DND-41 (cell line): ENCODE measurements around the gene JMJD1C.

Source experiments
- EZH2 ChIP-seq: IDR thresholded peaks from 3 replicates; pipeline ENCODE4 v1.6.1; 2012; ENCODE audit warnings: borderline replicate concordance, low read depth, mild to moderate bottlenecking, moderate library complexity, low read length, inconsistent platforms; ENCODE audit not compliant: severe bottlenecking
- TF ChIP-seq, protein P1 (sequence below): IDR thresholded peaks from 2 replicates; pipeline ENCODE4 v1.5.1; 2012; ENCODE audit warnings: borderline replicate concordance, low read length, moderate library complexity, mild to moderate bottlenecking; ENCODE audit not compliant: poor library complexity, severe bottlenecking; ENCODE audit errors: extremely low read depth

DNA sequence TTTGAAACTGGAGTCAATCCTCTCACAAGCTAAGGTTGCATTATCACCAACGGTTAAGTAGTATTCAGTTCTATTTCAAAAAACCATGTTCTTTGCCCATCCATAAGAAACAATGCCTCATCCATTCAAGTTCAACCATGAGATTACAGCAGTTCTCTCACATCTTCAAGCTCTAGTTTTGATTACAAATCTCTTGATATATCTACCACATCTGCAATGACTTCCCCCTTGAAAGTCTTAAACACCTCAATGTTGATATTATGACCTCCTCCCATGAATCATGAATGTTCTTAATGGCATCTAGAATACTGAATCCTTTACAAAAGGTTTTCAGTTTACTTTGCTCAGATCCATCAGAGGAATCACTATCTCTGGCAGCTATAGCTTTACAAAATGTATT, 81.8 kb downstream of the JMJD1C start:
- TF ChIP-seq, protein P1, sequence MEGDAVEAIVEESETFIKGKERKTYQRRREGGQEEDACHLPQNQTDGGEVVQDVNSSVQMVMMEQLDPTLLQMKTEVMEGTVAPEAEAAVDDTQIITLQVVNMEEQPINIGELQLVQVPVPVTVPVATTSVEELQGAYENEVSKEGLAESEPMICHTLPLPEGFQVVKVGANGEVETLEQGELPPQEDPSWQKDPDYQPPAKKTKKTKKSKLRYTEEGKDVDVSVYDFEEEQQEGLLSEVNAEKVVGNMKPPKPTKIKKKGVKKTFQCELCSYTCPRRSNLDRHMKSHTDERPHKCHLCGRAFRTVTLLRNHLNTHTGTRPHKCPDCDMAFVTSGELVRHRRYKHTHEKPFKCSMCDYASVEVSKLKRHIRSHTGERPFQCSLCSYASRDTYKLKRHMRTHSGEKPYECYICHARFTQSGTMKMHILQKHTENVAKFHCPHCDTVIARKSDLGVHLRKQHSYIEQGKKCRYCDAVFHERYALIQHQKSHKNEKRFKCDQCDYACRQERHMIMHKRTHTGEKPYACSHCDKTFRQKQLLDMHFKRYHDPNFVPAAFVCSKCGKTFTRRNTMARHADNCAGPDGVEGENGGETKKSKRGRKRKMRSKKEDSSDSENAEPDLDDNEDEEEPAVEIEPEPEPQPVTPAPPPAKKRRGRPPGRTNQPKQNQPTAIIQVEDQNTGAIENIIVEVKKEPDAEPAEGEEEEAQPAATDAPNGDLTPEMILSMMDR = no peak
- no peak for TF ChIP-seq EZH2
